GM12878 (cell line): ENCODE measurements around the gene MPPED1. TPM values are rescaled to one million over a fixed set of nuclear protein-coding genes. Genes with fewer than 3 reads are reported as not detected.
A peak's percentile ranks its signal among the peaks of the same experiment; 100 is the strongest.

ENCODE experiments used
- ATAC-seq: fragments of 200-7000 bp; cut with Tn5 transposase; 3 replicates; pipeline ENCODE4 v1.9.1; 2020; ENCODE audit warnings: mild to moderate bottlenecking, moderate library complexity
- BruUV-seq: library from RNA; stranded (reverse); fragments of 400-500 nt; replicated peaks from 2 replicates; lab custom pipeline; 2021; lab: Mats Ljungman, UMichigan
- CTCF ChIA-PET: fragments of 300-600 bp; sonication (Branson Sonifier 250); formaldehyde crosslinking; extraction: SDS; loops from one replicate; lab custom pipeline; 2021; ENCODE audit warnings: inconsistent platforms; lab: Yijun Ruan, JAX
- POLR2A ChIA-PET: fragments of 350-600 bp; formaldehyde crosslinking; extraction: SDS; loops from one replicate; lab custom pipeline; 2021; ENCODE audit warnings: inconsistent platforms; lab: Charles Lee
- RAD21 ChIA-PET: fragments of 300-600 bp; sonication (Branson Sonifier 250); formaldehyde crosslinking; loops from one replicate; lab custom pipeline; 2023; ENCODE audit warnings: antibody characterized with exemption; ENCODE audit not compliant: unreplicated experiment; lab: Charles Lee
- SMC1A ChIA-PET: fragments of 300-600 bp; sonication (Branson Sonifier 250); formaldehyde crosslinking; loops from one replicate; lab custom pipeline; 2023; ENCODE audit not compliant: unreplicated experiment, uncharacterized antibody; lab: Charles Lee
- DNase-seq: peaks from one replicate; pipeline ENCODE4 v3.0.0-alpha.2; 2011; ENCODE audit warnings: low read depth, low spot score
- FAIRE-seq: peaks from 3 replicates; lab custom pipeline; 2011; peaks lifted over from hg19 to GRCh38; lab: Jason Lieb, UNC
- H2AFZ ChIP-seq: 2 replicates; pipeline ENCODE4 v1.6.0; 2011; ENCODE audit warnings: low read depth, low read length, control low read depth; ENCODE audit not compliant: control insufficient read depth
- H3K27ac ChIP-seq: 2 replicates; pipeline ENCODE4 v1.5.1; 2011; ENCODE audit warnings: control low read depth; ENCODE audit not compliant: control insufficient read depth, insufficient read depth
- H3K27me3 ChIP-seq, 2 experiments: replicated peaks in 1 of 2; 2 replicates each; pipeline versions ENCODE4 v1.6.0 to v1.6.1; 2011; ENCODE audit warnings: low read length in 1 of 2; ENCODE audit not compliant: control insufficient read depth in 2 of 2, insufficient read depth in 2 of 2
- H3K36me3 ChIP-seq, 2 experiments: 2 replicates each; pipeline ENCODE4 v1.5.1; 2011; ENCODE audit warnings: low read length in 1 of 2; ENCODE audit not compliant: control insufficient read depth in 2 of 2, insufficient read depth in 2 of 2
- H3K4me1 ChIP-seq: 2 replicates; pipeline ENCODE4 v1.6.1; 2011; ENCODE audit warnings: mild to moderate bottlenecking, low read length, moderate library complexity, mixed read lengths; ENCODE audit not compliant: control insufficient read depth, insufficient read depth
- H3K4me2 ChIP-seq: 2 replicates; pipeline ENCODE4 v1.6.0; 2011; ENCODE audit warnings: control low read depth; ENCODE audit not compliant: control insufficient read depth, insufficient read depth
- H3K4me3 ChIP-seq: fragments of 200-600 bp; sonication (generic); 2 replicates; pipeline ENCODE4 v1.5.1; 2016
- H3K79me2 ChIP-seq: 2 replicates; pipeline ENCODE4 v1.6.0; 2011; ENCODE audit warnings: low read length; ENCODE audit not compliant: control insufficient read depth, insufficient read depth
- H3K9ac ChIP-seq: 2 replicates; pipeline ENCODE4 v1.8.0; 2011; ENCODE audit warnings: low read length, control low read depth, mixed read lengths; ENCODE audit not compliant: control insufficient read depth, insufficient read depth
- H3K9me3 ChIP-seq: replicated peaks from 3 replicates; pipeline ENCODE4 v1.5.1; 2011; ENCODE audit warnings: mild to moderate bottlenecking, low read length; ENCODE audit not compliant: control insufficient read depth, insufficient read depth
- H4K20me1 ChIP-seq: 2 replicates; pipeline ENCODE4 v1.6.0; 2011; ENCODE audit not compliant: control insufficient read depth, insufficient read depth
- ATF7 ChIP-seq: fragments of 450-650 bp; IDR thresholded peaks from 2 replicates; pipeline ENCODE4 v1.6.1; 2016; ENCODE audit warnings: low read depth, mild to moderate bottlenecking
- BCLAF1 ChIP-seq: fragments of 450-650 bp; IDR thresholded peaks from 2 replicates; pipeline ENCODE4 v1.6.1; 2017; ENCODE audit warnings: antibody characterized with exemption, mild to moderate bottlenecking, moderate library complexity
- CEBPB ChIP-seq, 2 experiments: fragments of 150-350 bp in 1 of 2; IDR thresholded peaks; 2 replicates each; pipeline ENCODE4 v1.6.1; 2012 to 2014; ENCODE audit warnings: low read depth in 2 of 2, low read length in 2 of 2, borderline replicate concordance in 1 of 2, inconsistent platforms in 1 of 2
- MEF2B ChIP-seq: fragments of 450-650 bp; IDR thresholded peaks from 2 replicates; pipeline ENCODE4 v1.6.1; 2018; ENCODE audit warnings: mild to moderate bottlenecking, moderate library complexity; ENCODE audit not compliant: partially characterized antibody, poor library complexity, severe bottlenecking
- MTA3 ChIP-seq: IDR thresholded peaks from 2 replicates; pipeline ENCODE4 v1.6.1; 2012; ENCODE audit warnings: low read length, inconsistent platforms, borderline replicate concordance
- RAD21 ChIP-seq: IDR thresholded peaks from 2 replicates; pipeline ENCODE4 v1.6.1; 2011; ENCODE audit warnings: mild to moderate bottlenecking, low read depth, low read length, moderate library complexity; ENCODE audit not compliant: insufficient read depth
- REST ChIP-seq: IDR thresholded peaks from 2 replicates; pipeline ENCODE4 v1.6.1; 2012; ENCODE audit warnings: mild to moderate bottlenecking, low read depth, low read length
- ZNF384 ChIP-seq: IDR thresholded peaks from 2 replicates; pipeline ENCODE4 v1.6.1; 2012; ENCODE audit warnings: low read depth, mild to moderate bottlenecking, low read length, improper control_type of control experiment, borderline replicate concordance
- WGBS: methylation state at CpG from one replicate; pipeline ENCODE4 v1.1.6; 2016; ENCODE audit warnings: low lambda C conversion rate; ENCODE audit not compliant: insufficient replicate concordance, insufficient coverage; ENCODE audit errors: missing lambda C conversion rate; 5-methylcytosine and 5-hydroxymethylcytosine counted together
- in situ Hi-C: fragments of 300-500 bp; cut with MboI; formaldehyde crosslinking; loops from 9 replicates; pipeline ENCODE4 v1.14.3; 2018; ENCODE audit warnings: mixed read lengths
- intact Hi-C: fragments of 100-400 bp; cut with micrococcal nuclease; formaldehyde crosslinking; loops from one replicate; pipeline ENCODE4 v1.14.2; 2022; ENCODE audit not compliant: unreplicated experiment
- polyA plus RNA-seq, 11 experiments: library from polyadenylated mRNA; depleted of rRNA in 4 of 11; unstranded in 6 of 11; stranded (reverse) in 5 of 11; fragments of >200 nt; fragmentation: Nextera tagmentation in 4 of 11; fragmentation: Illumina TruSeq in 1 of 11; extraction: Ambion mirVana in 4 of 11; extraction: Trizol in 1 of 11; gene quantifications; 1 replicate in 1 of 11; 2 replicates in 10 of 11; pipeline versions ENCODE4 v1.2.1 to v1.2.3, GENCODE V29; 2011 to 2016; ENCODE audit warnings: inconsistent platforms in 2 of 11, missing spikeins in 2 of 11, low read depth in 1 of 11
- total RNA-seq, 4 experiments: library from RNA; depleted of rRNA in 3 of 4; stranded (reverse); fragments of >200 nt in 3 of 4; fragmentation: Illumina TruSeq in 1 of 4; extraction: Trizol in 1 of 4; gene quantifications; 2 replicates each; pipeline versions ENCODE4 v1.2.1 to v1.2.3, GENCODE V29; 2013 to 2021

The MPPED1 gene
- total and polyA plus RNA-seq, 10 of the 15 experiments (the other 5 are each of a cell fraction or from before 2014, with no cell fraction given): 0.11 TPM; not detected in 9

GRCh38 chr22:43448048-43448447, 36.2 kb downstream of the MPPED1 start (continued):
- TF ChIP-seq MTA3 (no peak), ZNF384 (no peak), RAD21 (no peak), ATF7 (no peak), MEF2B (no peak), CEBPB (IDR thresholded peaks at IDR 0.05; ENCODE audit: borderline replicate concordance in 1 of 2, low read depth in 2 of 2, low read length in 2 of 2) (no peak)

- FAIRE-seq: no peak
- CTCF ChIA-PET: no interaction called here
- WGBS: 53% methylated on average over 16 of the region's 16 CpGs
- H3K4me2 ChIP-seq: no peak overlapping the region
- H3K27ac ChIP-seq: no peak overlapping the region
- TF ChIP-seq BCLAF1: no peak
- TF ChIP-seq REST: peak; percentile 68
- no peaks in the 10 kb centered on the region for H3K9me3 ChIP-seq
- RAD21 ChIA-PET: no interaction called here
- H4K20me1 ChIP-seq: no peaks in the 10 kb centered on the region
- H3K79me2 ChIP-seq: no peaks in the 10 kb centered on the region
- H3K4me3 ChIP-seq: no peak overlapping the region
- no peaks in the 10 kb centered on the region for H3K36me3 ChIP-seq
- SMC1A ChIA-PET: no interaction called here
- intact Hi-C loops: no loop called here
- no peak overlapping the region for H3K9ac ChIP-seq
- no peaks in the 10 kb centered on the region for H3K27me3 ChIP-seq
- in situ Hi-C loops: no loop called here
- ATAC-seq: no peak
- DNase-seq: no peak
- no TSS peak for BruUV-seq
- H3K4me1 ChIP-seq: no peaks in the 10 kb centered on the region
- POLR2A ChIA-PET: no interaction called here
- no peak overlapping the region for H2AFZ ChIP-seq
Observed at GRCh38 chr22:43449205-43449830, 37.5 kb downstream of the MPPED1 start.
